AG08395 (cell line): ENCODE data around the gene NPLOC4.
"Not testable (repeated sequence)": the region's sequence is repeated elsewhere in the genome, so short reads cannot be mapped to it uniquely, and the experiment has no call there.

Experiments used
- DNase-seq: peaks from one replicate; pipeline ENCODE4 v3.0.0; 2012; ENCODE audit warnings: mixed read lengths, low spot score

NPLOC4 gene

DNA sequence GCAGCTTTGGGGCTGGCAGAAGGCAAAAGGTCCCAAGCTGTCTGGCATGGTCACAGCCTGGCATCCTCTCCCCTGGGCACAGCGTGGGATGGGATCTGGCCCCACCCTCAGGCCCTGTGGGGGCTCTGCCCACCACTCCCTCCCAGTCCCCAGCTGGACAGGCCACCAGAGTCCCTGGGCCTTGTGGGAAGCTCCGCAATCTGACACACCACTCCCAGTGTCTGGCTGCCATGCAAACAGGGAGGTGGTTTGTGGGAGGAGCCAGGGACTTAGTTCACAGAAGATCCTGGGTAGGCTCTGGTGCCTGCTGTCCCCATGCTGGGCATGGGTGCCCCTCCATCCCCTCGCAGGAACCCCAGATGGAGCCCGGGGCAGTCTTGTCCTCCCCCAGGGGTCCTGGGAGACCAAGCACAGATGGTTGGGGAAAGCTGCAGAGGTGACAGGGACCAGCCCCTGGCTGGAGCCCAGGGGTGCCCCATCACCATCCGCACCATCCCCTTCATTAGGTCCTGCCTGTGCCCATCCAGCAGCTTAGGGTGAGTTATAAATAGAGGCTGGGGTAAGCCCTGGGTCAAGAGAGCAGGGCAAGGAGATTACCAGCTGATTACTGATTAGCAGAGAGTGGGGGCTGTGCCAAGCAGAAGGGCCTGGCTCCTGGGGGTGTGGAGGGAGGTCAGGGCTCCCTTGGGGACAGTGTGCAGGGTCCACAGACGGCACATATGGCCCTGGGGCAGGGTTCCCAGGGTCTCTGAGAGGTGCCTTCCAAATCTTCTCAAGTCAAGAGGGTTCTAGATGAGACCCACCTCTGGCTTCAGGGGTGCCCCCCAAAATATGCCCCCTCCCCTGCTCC lies 102.5 kb downstream of the NPLOC4 start:
- DNase-seq: peak; percentile 52

DNA sequence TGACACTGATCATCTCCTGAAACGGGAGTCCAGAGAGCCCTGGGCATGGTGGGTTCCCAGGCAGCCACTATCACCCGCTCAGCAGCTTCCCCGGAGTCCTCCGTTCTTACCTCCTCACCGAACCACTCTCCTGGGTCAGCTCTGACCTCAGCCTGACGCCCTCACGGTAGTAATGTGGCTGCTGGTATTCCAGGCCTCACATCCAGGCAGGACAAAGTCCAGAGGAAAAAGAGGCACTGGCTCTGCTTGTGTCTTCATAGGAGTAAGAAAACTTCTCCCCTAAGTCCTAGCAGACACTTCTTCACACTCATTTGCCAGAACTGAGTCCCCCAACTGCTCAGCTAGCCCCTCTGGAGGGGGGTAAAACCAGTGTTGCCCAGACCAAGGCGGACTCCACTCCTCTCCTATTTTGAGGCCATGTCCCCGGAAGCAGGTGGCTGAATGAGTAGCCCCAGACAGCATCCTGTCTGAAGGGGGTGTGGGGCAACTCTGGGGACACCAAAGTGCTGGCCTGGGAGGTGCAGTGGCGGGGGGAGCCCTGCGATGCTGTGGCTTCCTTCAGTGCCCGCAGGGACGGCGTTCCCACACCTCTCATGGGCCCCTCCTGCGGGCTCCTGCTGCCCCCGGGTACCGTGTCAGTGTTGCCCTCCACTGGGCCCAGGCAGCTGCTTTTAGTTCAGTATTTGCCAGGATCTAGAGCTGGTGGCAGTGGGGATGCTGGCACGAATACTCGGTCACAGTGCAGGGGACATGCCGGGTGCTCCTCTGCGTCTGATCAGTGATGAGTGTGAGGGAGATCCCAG lies 103.4 kb downstream of the NPLOC4 start:
- DNase-seq: no peak

DNA sequence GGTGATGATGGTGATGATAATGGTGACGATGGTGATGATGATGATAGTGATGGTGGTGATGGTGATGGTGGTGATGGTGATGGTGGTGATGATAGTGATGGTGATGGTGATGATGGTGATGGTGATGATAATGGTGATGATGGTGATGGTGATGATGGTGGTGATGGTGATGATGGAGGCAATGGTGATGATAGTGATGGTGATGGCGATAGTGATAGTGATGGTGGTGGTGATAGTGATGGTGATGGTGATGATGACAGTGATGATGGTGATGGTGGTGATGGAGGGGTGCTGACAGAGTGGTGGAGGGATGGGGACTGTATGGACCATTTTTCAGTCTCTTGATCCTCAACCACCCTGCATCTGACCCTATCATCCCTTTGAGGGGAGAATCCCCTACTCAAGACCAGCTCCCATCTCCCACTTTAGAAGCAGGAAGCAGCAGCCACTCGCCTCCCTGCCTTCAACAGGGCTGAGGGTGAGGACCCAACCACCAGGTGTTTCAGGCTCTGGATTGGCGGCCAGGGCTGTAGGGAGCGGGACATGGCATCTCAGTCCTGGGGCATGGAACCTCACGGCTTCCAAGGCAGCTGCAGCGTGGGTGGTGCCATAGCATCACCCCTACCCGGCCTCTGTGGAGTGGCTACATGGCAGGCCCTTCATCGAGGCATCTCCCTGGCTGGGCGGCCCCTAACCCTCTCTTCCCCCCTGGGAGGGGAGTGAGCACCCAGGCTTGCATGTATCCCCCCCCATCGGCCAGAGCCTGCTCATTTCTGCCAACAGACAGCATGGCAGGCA lies 104.2 kb downstream of the NPLOC4 start:
- no peak for DNase-seq

DNA sequence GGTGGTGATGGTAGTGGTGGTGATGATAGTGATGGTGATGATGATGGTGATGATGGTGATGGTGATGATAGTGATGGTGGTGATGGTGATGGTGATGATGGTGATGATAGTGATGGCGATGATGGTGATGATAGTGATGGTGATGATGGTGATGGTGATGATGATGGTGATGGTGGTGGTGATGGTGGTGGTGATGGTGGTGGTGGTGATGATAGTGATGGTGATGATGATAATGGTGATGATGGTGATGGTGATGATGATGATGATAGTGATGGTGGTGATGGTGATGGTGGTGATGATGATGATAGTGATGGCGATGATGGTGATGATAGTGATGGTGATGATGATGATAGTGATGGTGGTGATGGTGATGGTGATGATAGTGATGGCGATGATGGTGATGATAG lies 104.9 kb downstream of the NPLOC4 start:
- not testable (repeated sequence) for DNase-seq

DNA sequence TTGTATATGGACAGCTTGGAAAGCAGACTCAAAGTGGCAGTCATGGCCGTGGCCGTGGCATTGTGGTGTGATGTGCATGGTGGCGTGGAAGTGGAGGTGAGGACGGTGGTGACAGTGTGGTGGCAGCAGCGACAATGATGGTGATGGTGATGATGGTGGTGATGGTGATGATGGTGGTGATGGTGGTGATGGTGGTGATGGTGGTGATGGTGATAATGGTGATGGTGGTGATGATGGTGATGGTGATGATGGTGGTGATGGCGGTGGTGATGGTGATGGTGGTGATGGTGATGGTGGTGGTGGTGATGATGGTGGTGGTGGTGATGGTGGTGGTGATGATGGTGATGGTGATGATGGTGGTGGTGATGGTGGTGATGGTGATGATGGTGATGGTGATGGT lies 105.9 kb downstream of the NPLOC4 start:
- not testable (repeated sequence) for DNase-seq

DNA sequence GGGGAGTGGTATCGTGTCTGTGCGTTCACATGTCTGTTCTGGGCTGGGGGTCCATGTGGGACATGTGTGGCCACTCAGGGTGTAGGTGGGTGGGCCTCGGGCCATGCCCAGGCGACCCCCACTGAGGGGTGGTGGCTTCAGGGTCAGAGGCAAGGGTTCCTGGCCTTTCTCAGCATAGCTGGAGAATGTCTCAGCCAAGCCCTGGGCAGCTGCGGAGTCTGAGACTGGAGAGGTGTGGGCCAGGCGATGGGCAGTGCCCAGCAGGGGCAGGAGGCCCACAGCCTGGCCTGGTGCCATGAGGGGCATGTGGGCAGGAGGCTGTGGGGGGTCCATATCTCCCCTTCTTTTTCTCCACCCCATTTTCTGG lies 107.5 kb downstream of the NPLOC4 start:
- no peak for DNase-seq

DNA sequence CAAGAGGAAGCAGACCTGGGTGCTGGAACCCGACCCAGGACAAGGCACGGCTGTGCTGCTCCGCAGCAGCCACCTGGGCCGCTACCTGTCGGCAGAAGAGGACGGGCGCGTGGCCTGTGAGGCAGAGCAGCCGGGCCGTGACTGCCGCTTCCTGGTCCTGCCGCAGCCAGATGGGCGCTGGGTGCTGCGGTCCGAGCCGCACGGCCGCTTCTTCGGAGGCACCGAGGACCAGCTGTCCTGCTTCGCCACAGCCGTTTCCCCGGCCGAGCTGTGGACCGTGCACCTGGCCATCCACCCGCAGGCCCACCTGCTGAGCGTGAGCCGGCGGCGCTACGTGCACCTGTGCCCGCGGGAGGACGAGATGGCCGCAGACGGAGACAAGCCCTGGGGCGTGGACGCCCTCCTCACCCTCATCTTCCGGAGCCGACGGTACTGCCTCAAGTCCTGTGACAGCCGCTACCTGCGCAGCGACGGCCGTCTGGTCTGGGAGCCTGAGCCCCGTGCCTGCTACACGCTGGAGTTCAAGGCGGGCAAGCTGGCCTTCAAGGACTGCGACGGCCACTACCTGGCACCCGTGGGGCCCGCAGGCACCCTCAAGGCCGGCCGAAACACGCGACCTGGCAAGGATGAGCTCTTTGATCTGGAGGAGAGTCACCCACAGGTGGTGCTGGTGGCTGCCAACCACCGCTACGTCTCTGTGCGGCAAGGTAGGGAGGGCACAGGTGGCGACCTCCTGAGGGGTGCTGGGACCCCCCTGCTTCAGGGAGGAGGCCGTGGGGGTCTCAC lies 108.1 kb downstream of the NPLOC4 start:
- DNase-seq: no peak

DNA sequence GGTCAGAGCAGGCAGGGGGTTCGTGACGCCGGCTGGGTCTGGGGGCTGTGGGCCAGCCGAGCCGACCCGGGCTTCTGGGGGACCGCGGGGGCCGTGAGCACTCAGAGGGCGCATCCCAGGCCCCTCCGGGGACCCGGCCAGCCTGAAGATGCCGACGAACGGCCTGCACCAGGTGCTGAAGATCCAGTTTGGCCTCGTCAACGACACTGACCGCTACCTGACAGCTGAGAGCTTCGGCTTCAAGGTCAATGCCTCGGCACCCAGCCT lies 108.6 kb downstream of the NPLOC4 start:
- DNase-seq: no peak

DNA sequence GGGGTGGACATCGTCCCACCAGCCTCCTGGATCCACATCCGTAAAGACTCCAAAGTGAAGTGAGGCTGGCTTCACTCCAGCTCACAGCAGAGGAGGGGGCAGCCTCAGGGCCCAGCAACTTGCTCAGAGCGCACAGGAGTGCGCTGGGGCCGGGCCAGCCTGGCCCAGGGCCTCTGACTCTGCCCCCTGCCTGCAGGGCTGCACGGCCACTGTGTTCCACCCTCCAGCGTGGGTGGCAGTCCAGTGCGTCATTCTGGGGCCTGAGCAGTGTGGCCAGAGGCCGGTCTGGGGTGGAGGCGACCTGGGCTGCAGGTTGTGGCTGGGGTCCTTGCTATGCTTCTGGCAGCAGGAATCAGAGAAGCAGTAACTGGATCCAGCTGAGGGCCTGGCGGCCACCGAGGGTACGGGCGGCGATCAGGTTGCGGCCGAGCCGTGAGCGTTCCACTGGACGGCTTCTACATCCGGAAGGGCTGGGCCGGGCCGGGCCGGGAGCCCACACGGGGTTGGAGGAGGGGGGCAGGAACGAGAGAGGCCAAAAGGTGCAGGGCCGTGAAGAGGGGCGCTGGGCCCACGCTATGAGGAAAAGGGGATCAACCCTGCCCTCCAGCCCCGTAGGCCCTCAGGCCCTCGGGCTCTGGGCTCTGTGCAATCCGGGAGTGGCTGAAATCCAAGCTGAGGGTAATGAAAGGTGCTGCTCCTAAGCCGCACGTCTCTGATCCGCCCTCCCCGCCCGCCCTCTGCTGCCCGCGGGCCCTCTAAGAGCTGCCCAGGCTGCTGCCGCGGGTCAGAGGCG lies 109.1 kb downstream of the NPLOC4 start, which contains the start of gene FSCN2:
TSS of gene FSCN2 (plus strand) at position 787 of the 793 bp plus-strand sequence. CDS start 155 bp downstream, outside the sequence.
- DNase-seq: peak; percentile 43

DNA sequence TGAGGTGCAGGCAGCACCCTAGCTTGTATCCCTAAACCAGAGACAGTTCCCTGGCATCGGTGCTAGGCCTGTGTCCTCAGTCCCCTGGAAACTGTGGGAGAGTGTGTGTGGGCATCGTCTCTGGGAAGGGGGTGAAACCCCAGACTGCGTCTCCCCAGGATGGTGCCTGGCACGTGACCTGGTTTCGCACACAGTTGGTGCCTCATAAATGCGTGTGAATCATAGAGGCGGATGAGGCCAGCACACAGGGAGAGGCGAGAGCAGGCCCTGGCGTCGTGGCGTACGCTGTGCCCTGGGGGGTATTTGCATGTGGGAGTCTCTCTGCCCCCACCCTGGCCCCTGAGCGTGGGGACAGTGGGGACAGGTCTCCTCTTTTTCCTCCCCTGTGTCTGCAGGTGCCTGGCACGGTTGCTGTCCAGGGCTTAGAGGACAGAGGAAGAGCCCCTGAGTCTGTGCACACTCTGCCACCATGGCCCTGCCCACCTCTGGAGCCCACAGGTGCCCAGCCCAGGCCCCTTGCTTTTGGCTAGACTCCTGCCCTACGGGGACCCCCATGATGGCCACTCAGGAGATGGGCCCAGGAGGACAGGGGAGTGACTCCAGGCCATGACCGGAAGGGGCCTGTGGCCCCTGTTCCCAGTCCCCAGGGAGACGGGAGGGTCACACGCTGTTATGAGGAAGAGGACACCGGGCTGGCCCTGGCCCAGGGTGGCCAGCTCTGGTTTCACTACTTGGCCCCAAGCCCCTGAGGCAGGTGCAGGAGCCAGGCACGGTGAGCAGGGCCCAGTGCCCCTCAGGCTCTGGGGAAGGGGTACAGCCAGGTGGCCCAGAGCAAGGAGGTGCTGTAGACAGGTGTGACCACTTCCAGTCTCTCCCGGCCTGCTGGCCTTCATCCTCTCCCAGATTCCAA lies 110.0 kb downstream of the NPLOC4 start:
- no peak for DNase-seq

DNA sequence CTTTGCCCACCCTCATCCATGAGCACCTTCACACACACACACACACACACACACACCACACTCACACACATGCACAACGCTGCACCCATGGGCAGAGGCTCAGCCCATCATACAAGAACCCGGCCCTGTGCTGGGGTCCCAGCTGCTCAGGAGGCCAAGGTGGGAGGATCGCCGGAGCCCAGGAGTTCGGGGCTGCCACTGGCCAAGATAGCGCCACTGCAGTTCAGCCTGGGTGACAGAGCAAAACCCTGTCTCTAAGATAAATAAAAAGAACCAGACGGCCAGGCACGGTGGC lies 112.1 kb downstream of the NPLOC4 start:
- DNase-seq: no peak

DNA sequence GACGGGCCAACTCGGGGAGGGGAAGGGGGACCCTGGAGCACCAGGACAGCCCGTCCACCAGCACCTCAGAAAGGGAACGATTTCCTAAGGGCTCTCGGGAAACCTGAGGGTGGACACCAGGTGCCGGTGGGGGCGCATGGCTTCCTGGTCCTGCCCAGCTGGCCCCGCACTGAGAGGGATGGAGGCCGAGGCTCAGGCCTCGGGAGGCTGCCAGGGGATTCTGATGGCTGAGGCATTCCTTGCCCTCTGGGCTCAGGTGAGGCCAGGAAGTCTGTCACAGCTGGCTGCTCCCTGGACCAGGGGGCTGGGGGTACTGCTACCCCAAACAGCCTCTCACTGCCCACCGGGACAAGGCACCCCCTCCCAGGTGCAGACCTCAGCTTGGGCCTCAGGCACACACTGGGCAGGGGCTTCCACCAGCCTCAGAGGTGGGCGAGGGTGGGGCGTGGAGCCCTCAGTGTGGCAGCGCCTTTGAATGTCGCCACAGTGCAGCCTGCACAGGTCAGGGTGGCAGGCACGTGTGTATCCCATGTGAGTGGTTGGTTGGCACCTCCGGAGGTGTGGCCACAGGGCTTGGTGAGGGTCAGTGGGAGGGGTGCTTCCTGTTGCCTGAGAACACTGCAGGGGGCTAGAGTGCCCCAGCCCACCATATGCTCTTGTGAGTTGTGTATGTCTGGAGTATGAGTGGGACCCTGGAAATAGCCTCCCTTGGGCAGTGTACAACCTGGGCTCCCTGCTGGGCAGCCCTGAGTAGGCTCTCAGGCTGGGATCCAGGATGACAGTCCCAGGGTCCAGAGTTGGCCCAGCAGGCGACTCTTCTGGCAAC lies 112.7 kb downstream of the NPLOC4 start:
- no peak for DNase-seq

DNA sequence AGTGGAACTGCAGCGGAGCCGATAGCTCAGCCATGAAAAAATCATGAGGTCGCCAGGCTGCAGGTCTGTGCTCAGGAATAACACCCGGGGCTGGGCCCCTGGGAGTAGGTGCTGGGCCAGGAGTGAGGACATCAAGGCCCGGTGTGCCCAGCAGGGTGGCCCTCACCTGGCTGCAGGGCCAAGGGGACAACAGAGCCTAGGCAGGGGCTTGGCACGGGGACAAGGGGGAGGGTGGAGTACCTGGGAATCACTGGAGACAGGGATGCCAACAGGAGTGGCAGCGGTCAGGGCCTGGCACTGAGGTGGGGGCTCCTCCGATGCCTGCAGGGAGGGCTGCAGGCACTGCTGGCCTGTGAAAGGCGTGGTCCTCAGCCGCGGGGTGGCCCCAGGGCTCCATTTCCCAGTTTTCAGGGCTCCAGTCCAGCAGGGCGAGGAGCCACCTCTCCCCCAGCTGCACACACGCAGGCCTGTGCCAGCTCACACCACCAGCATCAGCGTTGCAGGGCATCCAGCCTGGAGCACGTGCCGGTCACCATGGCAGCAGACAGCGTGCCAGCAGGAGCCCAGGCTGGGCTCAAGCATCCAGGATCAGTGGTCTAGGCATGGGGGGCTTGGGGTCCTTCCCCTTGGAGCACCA lies 113.4 kb downstream of the NPLOC4 start:
- peak; percentile 75 for DNase-seq

DNA sequence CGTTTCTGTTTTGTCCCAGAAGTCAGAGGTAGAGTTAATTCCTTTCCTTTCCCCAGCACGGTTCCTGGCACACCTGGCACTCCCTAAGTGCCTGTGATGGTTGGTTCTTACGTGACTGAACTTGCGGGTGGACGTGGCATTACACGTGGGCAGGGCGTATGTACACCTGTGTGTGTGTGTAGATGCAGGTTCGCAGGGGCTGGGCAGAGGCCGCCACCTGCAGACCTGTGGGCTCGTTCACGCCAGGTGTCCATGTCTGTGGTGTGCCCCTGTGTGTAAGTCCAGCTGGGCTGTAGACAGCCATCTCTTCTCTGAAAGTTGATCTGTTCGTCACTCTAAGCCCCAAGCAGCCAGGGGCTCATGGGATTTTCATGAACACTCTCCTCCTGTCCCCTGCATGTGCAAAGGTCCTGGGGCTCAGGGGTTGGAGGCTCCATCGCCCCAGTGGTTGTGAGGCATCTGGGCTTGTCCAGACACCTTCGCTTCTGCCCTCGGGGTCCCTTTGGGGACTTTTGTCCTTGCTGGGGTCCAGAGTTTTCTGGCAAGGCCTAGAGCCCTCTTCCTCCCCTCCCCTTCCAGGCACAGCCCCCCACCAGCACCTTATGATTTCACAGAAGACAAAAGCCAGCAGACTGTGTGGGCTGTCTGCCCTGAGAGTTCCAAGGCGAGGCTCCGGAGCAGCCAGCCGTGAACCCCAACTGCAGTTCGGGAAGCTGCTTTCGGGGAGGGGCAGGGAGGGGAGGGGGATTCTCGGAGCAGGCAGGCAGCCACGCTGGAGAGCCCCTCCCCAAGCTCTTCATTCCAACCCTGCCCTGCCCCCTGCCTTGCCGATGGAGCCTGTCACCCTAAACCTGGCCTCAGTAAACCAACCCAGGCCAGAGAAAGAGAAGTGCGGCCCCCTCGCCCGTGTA lies 114.2 kb downstream of the NPLOC4 start:
- no peak for DNase-seq

DNA sequence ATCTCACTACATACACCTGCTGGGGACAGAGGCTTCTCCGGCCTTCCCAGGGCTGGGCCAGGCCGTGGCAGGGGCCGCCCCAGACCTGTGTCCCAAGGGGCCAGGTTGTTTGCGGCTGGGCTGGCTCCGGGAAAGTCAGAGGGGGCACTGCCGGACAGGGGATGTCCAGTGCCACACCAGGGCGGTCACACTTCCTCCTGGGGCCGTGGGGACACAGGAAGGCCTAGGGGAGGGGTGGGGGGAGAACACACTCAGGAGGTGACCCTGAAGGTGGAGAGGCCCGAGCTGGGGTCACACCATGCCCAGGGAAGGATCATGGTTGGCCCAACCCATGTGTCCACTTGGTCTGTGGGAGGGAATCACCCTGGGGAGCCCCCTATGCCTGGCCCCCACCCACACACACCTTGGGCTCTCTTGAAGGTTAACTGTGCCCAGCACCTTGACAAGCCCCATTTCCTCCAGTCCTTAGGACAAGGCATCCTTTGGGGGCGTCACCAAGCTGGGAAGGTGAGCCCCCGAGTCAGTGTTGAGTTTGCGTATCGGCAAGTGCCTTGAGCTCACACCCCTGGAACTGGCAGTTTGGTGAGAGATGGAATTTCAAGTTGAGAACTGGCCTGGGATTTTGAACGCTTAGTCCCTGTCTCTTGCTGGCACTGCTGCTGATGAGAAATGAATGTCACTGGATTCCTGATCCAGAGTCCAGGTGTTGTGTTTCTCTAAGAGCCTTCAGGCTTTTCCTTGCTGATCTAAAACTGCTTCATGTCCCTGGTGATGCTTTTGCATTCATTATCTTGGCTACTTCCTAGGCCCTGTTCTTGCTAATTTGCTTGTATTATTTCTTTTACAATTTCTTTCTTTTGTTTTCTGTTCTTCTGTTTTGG lies 116.7 kb downstream of the NPLOC4 start:
- DNase-seq: no peak

DNA sequence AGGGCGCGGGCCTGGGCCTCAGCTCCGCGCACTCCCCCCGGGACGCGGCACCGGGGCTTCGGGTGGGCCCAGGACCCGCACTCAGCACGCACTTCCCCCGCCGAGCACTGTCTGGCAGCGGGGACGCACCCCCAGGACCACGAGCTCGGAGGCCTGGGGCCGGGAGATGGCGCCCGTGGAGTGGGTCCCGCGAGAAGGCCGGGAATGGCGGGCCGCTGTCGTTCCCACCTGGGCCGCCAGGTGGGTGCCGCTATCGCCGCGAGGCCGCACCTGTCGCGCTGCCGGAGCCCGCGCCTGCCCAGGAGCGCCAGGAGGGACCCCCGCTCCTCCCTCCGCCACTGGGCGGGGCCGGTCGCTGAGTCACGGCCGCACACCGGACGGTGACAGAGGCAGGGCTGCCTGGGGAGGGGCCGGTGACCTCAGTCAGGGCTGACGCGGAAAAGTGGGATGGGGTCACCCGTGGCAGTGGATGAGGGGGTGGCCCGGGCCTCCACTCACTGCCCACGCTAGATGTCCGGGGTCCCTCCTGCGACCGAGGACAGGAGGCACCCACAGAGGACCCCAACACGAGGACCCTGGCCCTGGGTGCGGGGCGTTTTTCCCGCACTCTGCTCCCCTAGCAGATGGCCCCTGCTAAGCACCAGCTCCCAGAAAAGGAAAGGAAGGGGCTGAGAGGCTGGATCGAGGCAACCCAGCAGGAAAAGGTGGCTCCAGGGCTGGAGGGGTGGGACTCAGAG lies 117.5 kb downstream of the NPLOC4 start:
- DNase-seq: no peak
